GM12801 (cell line): ENCODE data around the gene ZNF750.

ENCODE experiments used
- CTCF ChIP-seq: IDR thresholded peaks from one replicate; pipeline ENCODE4 v1.5.1; 2011; ENCODE audit warnings: control low read depth; ENCODE audit not compliant: insufficient read length; ENCODE audit errors: extremely low read depth

The ZNF750 gene

GRCh38 chr17:82786427-82786826 is 53.4 kb downstream of the ZNF750 start:
- no peak for TF ChIP-seq CTCF

GRCh38 chr17:82783498-82783897 is 56.3 kb downstream of the ZNF750 start:
- TF ChIP-seq CTCF: no peak

GRCh38 chr17:82782657-82783207 is 57.1 kb downstream of the ZNF750 start:
- TF ChIP-seq CTCF: no peak

GRCh38 chr17:82781894-82782274 is 57.9 kb downstream of the ZNF750 start:
- TF ChIP-seq CTCF: peak; percentile 85

GRCh38 chr17:82780971-82781893 is 58.6 kb downstream of the ZNF750 start:
- no peak for TF ChIP-seq CTCF

GRCh38 chr17:82780195-82780594 is 59.6 kb downstream of the ZNF750 start:
- TF ChIP-seq CTCF: no peak

GRCh38 chr17:82779541-82779940 is 60.3 kb downstream of the ZNF750 start:
- no peak for TF ChIP-seq CTCF
